IMR-90 (cell line): ENCODE results near the gene C16orf87. TPM values are rescaled to one million over a fixed set of nuclear protein-coding genes. Genes with fewer than 3 reads are reported as not detected.

Experiments used
- ATAC-seq: fragments of 200-7000 bp; cut with Tn5 transposase; 2 replicates; pipeline ENCODE4 v1.9.1; 2020; ENCODE audit warnings: low read depth, mild to moderate bottlenecking, moderate library complexity
- BruUV-seq: library from RNA; stranded (reverse); fragments of 400-500 nt; replicated peaks from 2 replicates; lab custom pipeline; 2021; lab: Mats Ljungman, UMichigan
- CTCF ChIA-PET: fragments of 300-600 bp; formaldehyde crosslinking; extraction: SDS; loops from one replicate; lab custom pipeline; 2021; ENCODE audit warnings: antibody characterized with exemption; lab: Yijun Ruan, JAX
- POLR2A ChIA-PET: fragments of 300-600 bp; sonication (Branson Sonifier 250); formaldehyde crosslinking; loops from one replicate; lab custom pipeline; 2022; ENCODE audit warnings: antibody characterized with exemption; ENCODE audit not compliant: unreplicated experiment; lab: Charles Lee
- DNase-seq: peaks from one replicate; pipeline ENCODE4 v3.0.0; 2013
- H2AFZ ChIP-seq: replicated peaks from 2 replicates; pipeline ENCODE3; 2013; ENCODE audit warnings: low read length, mild to moderate bottlenecking; ENCODE audit not compliant: poor library complexity
- H2AK5ac ChIP-seq: 2 replicates; pipeline ENCODE4 v1.6.1; 2013; ENCODE audit warnings: low read depth, low read length, inconsistent platforms
- H2AK9ac ChIP-seq: replicated peaks from 2 replicates; pipeline ENCODE3; 2013; ENCODE audit warnings: mild to moderate bottlenecking, low read depth, low read length, moderate library complexity; ENCODE audit not compliant: poor library complexity
- H2BK120ac ChIP-seq: 2 replicates; pipeline ENCODE4 v1.6.1; 2013; ENCODE audit warnings: low read depth, low read length, inconsistent platforms
- H2BK15ac ChIP-seq: 3 replicates; pipeline ENCODE4 v1.6.1; 2013; ENCODE audit warnings: low read depth, low read length, inconsistent platforms
- H2BK20ac ChIP-seq: 2 replicates; pipeline ENCODE4 v1.6.1; 2013; ENCODE audit warnings: low read depth, mild to moderate bottlenecking, inconsistent platforms, low read length, moderate library complexity
- H2BK5ac ChIP-seq: 2 replicates; pipeline ENCODE4 v1.6.1; 2013; ENCODE audit warnings: mild to moderate bottlenecking, low read depth, low read length, inconsistent platforms; ENCODE audit not compliant: poor library complexity, severe bottlenecking
- H3K14ac ChIP-seq: replicated peaks from 2 replicates; pipeline ENCODE4 v1.6.1; 2013; ENCODE audit warnings: low read depth, low read length, inconsistent platforms
- H3K18ac ChIP-seq: 2 replicates; pipeline ENCODE4 v1.6.1; 2013; ENCODE audit warnings: low read depth, low read length, control low read depth
- H3K23ac ChIP-seq: 2 replicates; pipeline ENCODE4 v1.6.1; 2013; ENCODE audit warnings: low read depth, low read length, inconsistent platforms
- H3K27ac ChIP-seq: 2 replicates; pipeline ENCODE4 v1.5.1; 2013; ENCODE audit warnings: mild to moderate bottlenecking, control low read depth, low read length; ENCODE audit not compliant: insufficient read depth
- H3K27me3 ChIP-seq: 2 replicates; pipeline ENCODE4 v1.6.1; 2013; ENCODE audit warnings: low read length; ENCODE audit not compliant: control insufficient read depth, insufficient read depth
- H3K36me3 ChIP-seq: 2 replicates; pipeline ENCODE4 v1.6.1; 2013; ENCODE audit warnings: low read length, mixed read lengths; ENCODE audit not compliant: control insufficient read depth, insufficient read depth
- H3K4ac ChIP-seq: 2 replicates; pipeline ENCODE4 v1.6.1; 2013; ENCODE audit warnings: low read depth, low read length, inconsistent platforms
- H3K4me1 ChIP-seq: 2 replicates; pipeline ENCODE4 v1.6.1; 2013; ENCODE audit warnings: low read length, mixed read lengths; ENCODE audit not compliant: control insufficient read depth, insufficient read depth
- H3K4me2 ChIP-seq: 2 replicates; pipeline ENCODE4 v1.6.1; 2013; ENCODE audit warnings: low read depth, mild to moderate bottlenecking, control low read depth, low read length, moderate library complexity
- H3K4me3 ChIP-seq: 2 replicates; pipeline ENCODE4 v1.5.1; 2013; ENCODE audit warnings: low read depth, mild to moderate bottlenecking, control low read depth, low read length, moderate library complexity; ENCODE audit not compliant: insufficient read depth
- H3K56ac ChIP-seq: 2 replicates; pipeline ENCODE4 v1.6.1; 2013; ENCODE audit warnings: low read length, inconsistent platforms; ENCODE audit not compliant: insufficient read depth; ENCODE audit errors: extremely low read depth
- H3K79me1 ChIP-seq, 2 experiments: 2 replicates each; pipeline ENCODE4 v1.6.1; 2013; ENCODE audit warnings: low read length in 2 of 2, inconsistent platforms in 1 of 2, low read depth in 1 of 2
- H3K9ac ChIP-seq: 2 replicates; pipeline ENCODE4 v1.6.1; 2013; ENCODE audit warnings: low read depth, low read length, control low read depth
- H3K9me1 ChIP-seq: 2 replicates; pipeline ENCODE4 v1.6.1; 2013; ENCODE audit warnings: low read length, inconsistent platforms; ENCODE audit not compliant: insufficient read depth
- H3K9me3 ChIP-seq: 2 replicates; pipeline ENCODE4 v1.6.1; 2013; ENCODE audit warnings: low read length; ENCODE audit not compliant: control insufficient read depth, insufficient read depth
- H4K20me1 ChIP-seq: 2 replicates; pipeline ENCODE4 v1.6.1; 2013; ENCODE audit warnings: low read length, inconsistent platforms; ENCODE audit not compliant: insufficient read depth
- H4K5ac ChIP-seq: 2 replicates; pipeline ENCODE4 v1.6.1; 2013; ENCODE audit warnings: mild to moderate bottlenecking, low read depth, low read length, control low read depth
- H4K8ac ChIP-seq, 2 experiments: 2 replicates each; pipeline ENCODE4 v1.6.1; 2013; ENCODE audit warnings: low read depth in 2 of 2, low read length in 2 of 2, control low read depth in 1 of 2, inconsistent platforms in 1 of 2
- H4K91ac ChIP-seq: 2 replicates; pipeline ENCODE4 v1.6.1; 2013; ENCODE audit warnings: low read depth, low read length, inconsistent platforms; ENCODE audit not compliant: insufficient read depth
- BHLHE40 ChIP-seq: fragments of 150-350 bp; IDR thresholded peaks from 2 replicates; pipeline ENCODE4 v1.6.1; 2016; ENCODE audit warnings: mild to moderate bottlenecking, low read depth, low read length
- CEBPB ChIP-seq: IDR thresholded peaks from 2 replicates; pipeline ENCODE4 v1.6.1; 2012; ENCODE audit warnings: low read depth, low read length, improper control_type of control experiment
- CHD1 ChIP-seq: IDR thresholded peaks from 2 replicates; pipeline ENCODE4 v1.6.1; 2012; ENCODE audit warnings: low read depth, low read length, improper control_type of control experiment
- MAFK ChIP-seq: IDR thresholded peaks from 2 replicates; pipeline ENCODE4 v1.6.1; 2012; ENCODE audit warnings: low read depth, low read length, improper control_type of control experiment
- MAZ ChIP-seq: IDR thresholded peaks from 2 replicates; pipeline ENCODE4 v1.6.1; 2012; ENCODE audit warnings: low read depth, mild to moderate bottlenecking, low read length, improper control_type of control experiment, moderate library complexity, borderline replicate concordance
- MXI1 ChIP-seq: IDR thresholded peaks from 2 replicates; pipeline ENCODE4 v1.6.1; 2012; ENCODE audit warnings: low read depth, mild to moderate bottlenecking, low read length, moderate library complexity, borderline replicate concordance
- NFE2L2 ChIP-seq: fragments of 150-350 bp; IDR thresholded peaks from 2 replicates; pipeline ENCODE4 v1.6.1; 2016; ENCODE audit warnings: low read depth, mild to moderate bottlenecking, low read length
- RAD21 ChIP-seq: IDR thresholded peaks from 2 replicates; pipeline ENCODE4 v1.6.1; 2012; ENCODE audit warnings: low read length, improper control_type of control experiment
- RFX5 ChIP-seq: IDR thresholded peaks from 2 replicates; pipeline ENCODE4 v1.8.0; 2012; ENCODE audit warnings: low read depth, mild to moderate bottlenecking, low read length, moderate library complexity
- SMC3 ChIP-seq: fragments of 150-350 bp; IDR thresholded peaks from 2 replicates; pipeline ENCODE4 v1.6.1; 2016; ENCODE audit warnings: low read depth, mild to moderate bottlenecking, antibody characterized with exemption, low read length, moderate library complexity
- WGBS, 2 experiments: methylation state at CpG; one replicate each; pipeline versions ENCODE4 v1.1.5 to v1.1.7; 2013; ENCODE audit warnings: missing lambda C conversion rate in 2 of 2; ENCODE audit not compliant: insufficient read length in 1 of 2; ENCODE audit errors: extremely low coverage in 2 of 2; 5-methylcytosine and 5-hydroxymethylcytosine counted together
- dilution Hi-C: fragments of 300-500 bp; cut with HindIII; formaldehyde crosslinking; loops from one replicate; pipeline ENCODE4 v1.14.3; 2018; ENCODE audit warnings: low sequenced_read_pairs; ENCODE audit not compliant: unreplicated experiment
- in situ Hi-C: fragments of 300-500 bp; cut with MboI; formaldehyde crosslinking; loops from 3 replicates; pipeline ENCODE4 v1.14.3; 2019; ENCODE audit warnings: low sequenced_read_pairs, inconsistent platforms, mixed read lengths
- intact Hi-C: fragments of 100-400 bp; cut with micrococcal nuclease; formaldehyde crosslinking; loops from 2 replicates; pipeline ENCODE4 v1.10.0; 2022
- polyA plus RNA-seq, 3 experiments: library from polyadenylated mRNA; depleted of rRNA; stranded (reverse); fragments of >200 nt; gene quantifications; 2 replicates each; pipeline ENCODE4 v1.2.3, GENCODE V29; 2012; ENCODE audit warnings: low replicate concordance in 1 of 3
- total RNA-seq: library from RNA; depleted of rRNA; stranded (reverse); fragments of >200 nt; gene quantifications from 2 replicates; pipeline ENCODE4 v1.2.3, GENCODE V29; 2012
- TF ChIP-seq, protein P1 (sequence below): fragments of 150-350 bp; IDR thresholded peaks from 2 replicates; pipeline ENCODE4 v1.6.1; 2017; ENCODE audit warnings: mild to moderate bottlenecking, antibody characterized with exemption, low read length, low read depth

C16orf87 gene
- total and polyA plus RNA-seq, 2 of the 4 experiments (the other 2 are of a cell fraction), result 6.3 to 8.1 TPM

DNA sequence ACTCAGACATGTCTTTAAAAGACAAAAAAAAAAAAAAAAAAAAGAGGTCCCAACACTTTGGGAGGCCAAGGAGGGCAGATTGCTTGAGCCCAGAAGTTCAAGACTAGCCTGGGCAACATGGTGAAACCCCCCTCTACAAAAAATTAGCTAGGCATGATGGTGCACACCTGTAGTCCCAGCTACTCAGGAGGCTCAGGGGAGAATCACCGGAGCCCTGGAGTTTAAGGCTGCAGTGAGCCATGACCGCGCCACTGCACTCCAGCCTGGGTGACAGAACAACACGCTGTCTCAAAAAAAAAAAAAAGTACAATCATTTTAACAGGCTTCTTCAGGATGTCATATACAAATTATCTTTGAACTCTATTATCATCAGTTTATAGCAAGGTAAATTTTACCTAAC is 22.0 kb downstream of the C16orf87 start:
- H2AK5ac ChIP-seq, result no peak overlapping the region
- H4K91ac ChIP-seq, result no peak overlapping the region
- H2BK15ac ChIP-seq, result no peak overlapping the region
- no peak overlapping the region for H3K4me2 ChIP-seq
- H3K14ac ChIP-seq, result no peak overlapping the region
- H2BK120ac ChIP-seq, result no peak overlapping the region
- ChIA-PET CTCF (no interaction called here), POLR2A (no interaction called here)
- H3K27me3 ChIP-seq, result no peaks in the 10 kb centered on the region
- no peak overlapping the region for H2BK20ac ChIP-seq
- H3K4me3 ChIP-seq, result no peak overlapping the region
- H3K4ac ChIP-seq, result no peak overlapping the region
- no peaks in the 10 kb centered on the region for H3K9me3 ChIP-seq
- no peak for ATAC-seq
- H4K5ac ChIP-seq, result no peak overlapping the region
- no peak overlapping the region for H2AK9ac ChIP-seq
- TF ChIP-seq CEBPB, result no peak
- no peak for TF ChIP-seq MXI1
- TF ChIP-seq NFE2L2, result no peak
- TF ChIP-seq MAFK, result no peak
- no peak for TF ChIP-seq SMC3
- TF ChIP-seq MAZ, result no peak
- TF ChIP-seq, protein P1, sequence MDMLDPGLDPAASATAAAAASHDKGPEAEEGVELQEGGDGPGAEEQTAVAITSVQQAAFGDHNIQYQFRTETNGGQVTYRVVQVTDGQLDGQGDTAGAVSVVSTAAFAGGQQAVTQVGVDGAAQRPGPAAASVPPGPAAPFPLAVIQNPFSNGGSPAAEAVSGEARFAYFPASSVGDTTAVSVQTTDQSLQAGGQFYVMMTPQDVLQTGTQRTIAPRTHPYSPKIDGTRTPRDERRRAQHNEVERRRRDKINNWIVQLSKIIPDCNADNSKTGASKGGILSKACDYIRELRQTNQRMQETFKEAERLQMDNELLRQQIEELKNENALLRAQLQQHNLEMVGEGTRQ, result no peak
- no peak for TF ChIP-seq RAD21
- no peak for TF ChIP-seq BHLHE40
- TF ChIP-seq RFX5, result no peak
- no peak for TF ChIP-seq CHD1
- no CpG with 5 or more reads among the region's 4 CpGs for WGBS, 2 experiments
- dilution Hi-C loops, result no loop called here
- no peak overlapping the region for H3K9ac ChIP-seq
- H3K36me3 ChIP-seq, result peaks cover 8% of the 10 kb centered on the region
- intact Hi-C loops, result no loop called here
- peaks cover 7% of the 10 kb centered on the region; the same call in 1 of the 2 replicates for H3K9me1 ChIP-seq
- peaks cover 10 to 52% of the 10 kb centered on the region in 2 experiments for H3K79me1 ChIP-seq
- H2BK5ac ChIP-seq, result no peak overlapping the region
- no TSS peak for BruUV-seq
- H3K4me1 ChIP-seq, result peaks cover 6% of the 10 kb centered on the region
- no peak overlapping the region for H3K56ac ChIP-seq
- H2AFZ ChIP-seq, result no peak overlapping the region
- DNase-seq, result no peak
- H3K23ac ChIP-seq, result no peak overlapping the region
- no peak overlapping the region for H4K8ac ChIP-seq
- H3K27ac ChIP-seq, result no peak overlapping the region
- H3K18ac ChIP-seq, result no peak overlapping the region
- in situ Hi-C loops, result no loop called here
- peaks cover 49% of the 10 kb centered on the region for H4K20me1 ChIP-seq
